T-helper 2 cell treated with Interferon-gamma antibody and Interleukin-4, amounts not matched to agents 5 μg/mL and 100 μg/mL, for 36 hours (primary cell): ENCODE results near the gene IL4.

ENCODE experiments used
- DNase-seq: peaks from one replicate; pipeline ENCODE4 v3.0.0; 2021; ENCODE audit warnings: low spot score
- H3K27ac Mint-ChIP-seq: one replicate; pipeline ENCODE4 v1.8.0; 2021; ENCODE audit warnings: mild to moderate bottlenecking, mixed read lengths
- H3K27me3 Mint-ChIP-seq: one replicate; pipeline ENCODE4 v1.8.0; 2021; ENCODE audit warnings: low read depth, mixed read lengths
- H3K36me3 Mint-ChIP-seq: one replicate; pipeline ENCODE4 v1.8.0; 2021; ENCODE audit warnings: low read depth, mixed read lengths
- H3K4me1 Mint-ChIP-seq: one replicate; pipeline ENCODE4 v1.8.0; 2021; ENCODE audit warnings: low read depth, mixed read lengths
- H3K4me3 Mint-ChIP-seq: one replicate; pipeline ENCODE4 v1.8.0; 2022; ENCODE audit warnings: mild to moderate bottlenecking, moderate library complexity, mixed read lengths
- H3K9me3 Mint-ChIP-seq: one replicate; pipeline ENCODE4 v1.8.0; 2021; ENCODE audit warnings: mixed read lengths

The IL4 gene

GRCh38 chr5:132674671-132675506 lies 1.1 kb downstream of the IL4 start:
- H3K36me3 Mint-ChIP-seq, result peaks cover 2% of the 10 kb centered on the region
- H3K4me3 Mint-ChIP-seq, result peak overlapping the region; percentile 74
- peaks cover 40% of the 10 kb centered on the region for H3K4me1 Mint-ChIP-seq
- peak; percentile 62 for DNase-seq
- no peaks in the 10 kb centered on the region for H3K27me3 Mint-ChIP-seq
- peaks cover 4% of the 10 kb centered on the region for H3K9me3 Mint-ChIP-seq
- H3K27ac Mint-ChIP-seq, result peak overlapping the region; percentile 94

DNA sequence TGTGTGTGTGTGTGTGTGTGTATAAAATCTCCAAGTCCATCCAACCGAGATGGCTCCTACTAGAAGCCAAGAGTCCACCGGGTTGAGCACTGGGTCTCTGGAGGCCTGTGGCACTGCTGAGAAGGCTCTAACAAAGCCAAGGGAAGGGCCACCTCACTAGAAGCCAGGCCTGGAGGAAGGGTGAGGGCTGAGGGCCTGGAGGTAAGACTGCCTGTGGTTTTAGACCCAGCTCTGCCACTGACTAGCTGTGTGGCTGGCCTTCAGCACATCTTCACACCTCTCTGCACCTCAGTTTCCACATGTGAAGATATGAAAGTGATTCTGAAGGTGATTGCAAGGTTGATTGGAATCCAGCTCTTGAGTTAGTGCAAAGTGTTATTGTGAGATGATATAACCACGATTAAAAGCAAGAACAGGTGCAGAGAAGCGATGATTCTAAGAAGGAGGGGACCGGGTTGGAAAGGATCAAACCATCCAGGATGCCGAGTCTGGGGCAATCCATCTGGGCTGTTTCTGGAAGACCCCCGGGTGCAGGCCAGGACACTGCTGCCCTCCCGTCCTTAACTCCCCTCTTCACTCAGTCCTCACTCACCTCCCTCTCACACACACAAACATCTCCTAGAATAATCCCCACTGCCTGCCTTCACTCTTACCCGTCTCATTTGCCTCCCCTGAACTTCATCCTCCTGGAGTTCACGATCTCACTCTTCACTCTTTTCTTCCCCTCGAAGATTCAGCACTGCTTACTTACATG lies 2.3 kb downstream of the IL4 start:
- Mint-ChIP-seq H3K27ac (peak overlapping the region; percentile 94), H3K36me3 (peaks cover 6% of the 10 kb centered on the region), H3K4me3 (peak overlapping the region; percentile 74), H3K4me1 (peaks cover 40% of the 10 kb centered on the region), H3K27me3 (no peaks in the 10 kb centered on the region), H3K9me3 (peaks cover 2% of the 10 kb centered on the region)
- DNase-seq, result no peak

DNA sequence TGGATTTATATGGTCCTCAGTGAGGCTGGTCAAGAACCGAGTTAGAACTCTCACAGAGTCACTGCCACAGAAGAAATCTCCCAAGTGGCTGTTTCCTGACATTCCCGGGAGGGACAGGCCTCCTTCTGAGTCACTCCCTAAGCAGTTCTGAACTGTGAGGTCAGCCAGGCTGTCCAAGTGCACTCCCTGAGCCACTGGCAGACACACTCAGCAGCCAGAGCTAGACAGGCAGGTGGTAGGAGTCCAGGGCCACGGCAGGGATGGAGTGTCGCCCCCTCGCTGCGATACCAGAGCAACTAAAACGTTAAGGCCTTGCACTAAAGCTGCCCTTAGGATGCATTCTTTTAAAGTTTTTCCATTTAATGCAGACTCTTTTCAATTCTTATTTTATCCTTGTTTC lies 3.4 kb downstream of the IL4 start:
- H3K27me3 Mint-ChIP-seq, result no peaks in the 10 kb centered on the region
- no peak for DNase-seq
- H3K9me3 Mint-ChIP-seq, result no peaks in the 10 kb centered on the region
- no peak overlapping the region for H3K4me3 Mint-ChIP-seq
- H3K36me3 Mint-ChIP-seq, result peaks cover 6% of the 10 kb centered on the region
- no peak overlapping the region for H3K27ac Mint-ChIP-seq
- peaks cover 40% of the 10 kb centered on the region for H3K4me1 Mint-ChIP-seq

DNA sequence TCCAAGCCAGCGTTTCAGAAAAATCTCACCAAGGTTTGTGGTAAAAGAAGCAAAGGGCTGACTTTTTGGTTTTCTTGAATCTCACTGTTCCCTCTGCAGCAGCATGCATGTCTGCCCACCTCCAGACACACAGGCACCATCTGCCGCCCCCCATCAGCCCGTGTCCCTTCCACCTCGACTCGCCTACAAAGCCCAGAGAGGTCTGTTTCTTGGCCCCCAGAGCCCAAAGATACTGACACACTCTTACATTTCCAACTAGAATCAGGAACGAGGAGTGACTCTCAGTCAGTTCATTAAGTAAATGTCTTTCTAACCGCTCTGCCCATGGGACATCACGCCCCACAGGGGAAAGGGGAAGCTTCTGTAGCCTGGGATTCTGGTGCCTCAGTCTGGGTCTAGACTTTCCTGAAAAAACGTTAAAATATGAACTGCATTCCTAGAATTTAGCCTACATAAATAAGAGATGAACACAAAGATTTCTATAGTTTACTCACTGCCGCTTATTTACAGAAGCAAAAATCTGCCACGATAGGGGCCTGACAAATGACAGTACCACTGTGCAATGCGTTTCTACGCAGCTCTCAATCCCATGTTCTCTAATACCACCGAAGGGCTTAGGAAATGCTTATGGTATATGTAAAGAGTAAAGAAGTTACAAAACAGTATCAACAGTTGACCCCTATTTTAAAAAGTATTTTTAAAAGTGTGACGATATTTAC lies 4.1 kb downstream of the IL4 start:
- DNase-seq, result no peak
- Mint-ChIP-seq H3K4me3 (no peak overlapping the region), H3K27me3 (no peaks in the 10 kb centered on the region), H3K9me3 (no peaks in the 10 kb centered on the region), H3K36me3 (peaks cover 6% of the 10 kb centered on the region), H3K27ac (no peak overlapping the region), H3K4me1 (peaks cover 40% of the 10 kb centered on the region)

GRCh38 chr5:132678735-132679134 lies 4.9 kb downstream of the IL4 start:
- H3K4me1 Mint-ChIP-seq, result peaks cover 37% of the 10 kb centered on the region
- H3K27me3 Mint-ChIP-seq, result no peaks in the 10 kb centered on the region
- no peak for DNase-seq
- H3K9me3 Mint-ChIP-seq, result no peaks in the 10 kb centered on the region
- H3K36me3 Mint-ChIP-seq, result peaks cover 8% of the 10 kb centered on the region
- no peak overlapping the region for H3K4me3 Mint-ChIP-seq
- H3K27ac Mint-ChIP-seq, result no peak overlapping the region

DNA sequence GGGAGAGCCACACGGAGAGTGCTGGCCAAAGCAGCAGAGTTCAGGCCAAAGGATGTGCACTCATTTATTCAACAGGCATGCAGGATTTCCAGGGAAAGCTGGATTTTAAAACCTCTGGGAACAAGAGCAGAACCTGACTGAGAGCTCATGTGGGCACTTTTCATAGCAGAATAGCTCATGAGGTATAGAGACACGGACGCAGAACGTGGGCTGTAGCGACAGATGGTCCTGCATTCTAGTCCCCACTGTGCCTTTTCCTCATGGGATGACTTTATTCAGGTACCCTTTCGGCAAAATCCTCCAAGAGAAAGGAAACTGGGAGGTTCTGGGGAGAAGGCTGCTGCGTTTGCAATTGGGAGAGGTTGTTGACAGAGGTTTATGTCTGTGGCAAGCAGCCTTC lies 5.4 kb downstream of the IL4 start:
- DNase-seq, result no peak
- Mint-ChIP-seq H3K27me3 (no peaks in the 10 kb centered on the region), H3K36me3 (peaks cover 8% of the 10 kb centered on the region), H3K27ac (no peak overlapping the region), H3K4me1 (peaks cover 32% of the 10 kb centered on the region), H3K4me3 (no peak overlapping the region), H3K9me3 (no peaks in the 10 kb centered on the region)

DNA sequence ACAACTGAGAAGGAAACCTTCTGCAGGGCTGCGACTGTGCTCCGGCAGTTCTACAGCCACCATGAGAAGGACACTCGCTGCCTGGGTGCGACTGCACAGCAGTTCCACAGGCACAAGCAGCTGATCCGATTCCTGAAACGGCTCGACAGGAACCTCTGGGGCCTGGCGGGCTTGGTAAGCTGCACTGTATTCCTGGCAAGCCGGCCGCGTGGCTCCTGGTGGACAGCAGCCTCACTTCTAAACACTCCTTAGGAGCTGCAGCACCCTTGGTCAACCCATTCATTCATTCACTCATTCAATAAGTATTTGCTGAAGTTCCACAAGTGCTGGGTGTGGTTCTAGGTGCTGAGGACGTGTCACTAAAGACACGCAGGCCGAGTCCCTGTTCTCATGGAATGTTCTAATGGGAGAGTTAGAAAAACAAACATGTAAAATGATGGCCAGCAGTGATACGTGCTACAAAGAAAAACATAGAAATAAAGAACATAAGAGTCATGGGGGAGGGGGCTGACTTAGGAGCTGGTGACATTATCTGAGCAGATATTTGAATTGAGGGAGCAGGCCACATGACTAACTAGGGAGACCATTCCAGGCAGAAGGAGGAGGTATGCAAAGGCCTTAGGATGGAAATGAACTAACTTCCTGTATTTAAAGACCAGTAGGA lies 6.1 kb downstream of the IL4 start:
- H3K9me3 Mint-ChIP-seq, result no peaks in the 10 kb centered on the region
- H3K36me3 Mint-ChIP-seq, result peaks cover 9% of the 10 kb centered on the region
- no peak for DNase-seq
- no peak overlapping the region for H3K4me3 Mint-ChIP-seq
- H3K27ac Mint-ChIP-seq, result no peak overlapping the region
- peaks cover 32% of the 10 kb centered on the region for H3K4me1 Mint-ChIP-seq
- no peaks in the 10 kb centered on the region for H3K27me3 Mint-ChIP-seq

- Mint-ChIP-seq H3K4me3 (no peak overlapping the region), H3K27ac (no peak overlapping the region), H3K9me3 (no peaks in the 10 kb centered on the region), H3K4me1 (peaks cover 27% of the 10 kb centered on the region), H3K36me3 (peaks cover 11% of the 10 kb centered on the region), H3K27me3 (no peaks in the 10 kb centered on the region)
- no peak for DNase-seq
Observed at GRCh38 chr5:132680780-132681475, 7.1 kb downstream of the IL4 start.

DNA sequence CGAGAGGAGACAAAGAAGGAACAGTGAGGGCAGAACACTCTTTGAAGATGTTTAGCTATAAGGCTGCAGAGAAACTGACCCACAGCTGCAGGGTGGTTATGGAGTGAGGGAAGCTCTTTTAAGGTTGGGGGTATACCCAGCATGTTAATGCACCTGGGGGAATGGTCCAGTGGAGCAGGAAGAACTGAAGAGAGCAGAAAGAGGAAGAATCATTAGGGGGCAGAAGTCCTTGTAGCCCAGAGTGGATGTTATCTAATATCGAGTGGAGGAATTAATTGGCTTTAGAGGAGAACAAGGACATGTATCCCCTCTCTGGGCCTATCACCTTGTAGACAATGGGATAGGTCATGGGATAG lies 7.7 kb downstream of the IL4 start:
- Mint-ChIP-seq H3K27ac (no peak overlapping the region), H3K9me3 (no peaks in the 10 kb centered on the region), H3K4me1 (peaks cover 23% of the 10 kb centered on the region), H3K36me3 (peaks cover 11% of the 10 kb centered on the region), H3K4me3 (no peak overlapping the region), H3K27me3 (no peaks in the 10 kb centered on the region)
- no peak for DNase-seq

DNA sequence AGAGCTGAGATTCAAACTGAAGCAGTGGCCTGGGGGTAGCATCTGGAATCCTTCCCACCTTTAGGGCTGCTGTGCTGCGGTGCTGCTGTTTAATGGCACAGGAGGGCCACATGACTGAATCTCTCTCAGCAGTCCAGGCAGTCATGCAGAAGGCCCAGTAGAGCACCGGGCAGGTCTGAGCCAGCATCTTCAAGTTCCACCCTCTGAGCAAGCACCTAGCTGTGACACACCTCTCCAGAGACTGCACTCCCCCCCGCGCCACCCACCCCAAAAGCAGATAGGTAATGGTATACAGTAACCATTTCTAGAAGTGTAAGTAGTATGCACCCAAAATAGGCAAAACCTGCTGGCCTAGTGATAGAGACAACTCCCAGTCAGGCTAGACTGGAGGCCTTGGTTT lies 8.2 kb downstream of the IL4 start:
- no peak for DNase-seq
- Mint-ChIP-seq H3K27ac (no peak overlapping the region), H3K9me3 (no peaks in the 10 kb centered on the region), H3K36me3 (peaks cover 11% of the 10 kb centered on the region), H3K4me3 (no peak overlapping the region), H3K27me3 (no peaks in the 10 kb centered on the region), H3K4me1 (peaks cover 18% of the 10 kb centered on the region)

DNA sequence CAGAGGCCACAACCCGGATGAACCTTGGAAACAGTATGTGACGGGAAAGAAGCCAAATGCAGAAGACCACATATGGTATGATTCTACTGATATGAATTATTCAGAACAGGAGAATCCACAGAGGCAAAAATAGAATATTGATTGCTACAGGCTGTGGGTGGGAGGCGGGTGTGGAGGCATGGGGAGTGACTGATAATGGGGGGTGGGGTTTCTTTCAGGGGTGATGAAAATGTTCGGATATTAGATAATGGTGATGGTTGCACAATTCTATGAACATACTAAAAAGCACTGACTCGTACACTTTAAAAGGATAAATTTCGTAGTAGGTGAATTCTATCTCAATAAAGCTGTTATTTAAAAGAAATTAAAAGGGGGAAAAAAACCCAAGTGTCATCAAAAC lies 10.7 kb downstream of the IL4 start:
- peaks cover 17% of the 10 kb centered on the region for H3K36me3 Mint-ChIP-seq
- peaks cover 36% of the 10 kb centered on the region for H3K4me1 Mint-ChIP-seq

DNA sequence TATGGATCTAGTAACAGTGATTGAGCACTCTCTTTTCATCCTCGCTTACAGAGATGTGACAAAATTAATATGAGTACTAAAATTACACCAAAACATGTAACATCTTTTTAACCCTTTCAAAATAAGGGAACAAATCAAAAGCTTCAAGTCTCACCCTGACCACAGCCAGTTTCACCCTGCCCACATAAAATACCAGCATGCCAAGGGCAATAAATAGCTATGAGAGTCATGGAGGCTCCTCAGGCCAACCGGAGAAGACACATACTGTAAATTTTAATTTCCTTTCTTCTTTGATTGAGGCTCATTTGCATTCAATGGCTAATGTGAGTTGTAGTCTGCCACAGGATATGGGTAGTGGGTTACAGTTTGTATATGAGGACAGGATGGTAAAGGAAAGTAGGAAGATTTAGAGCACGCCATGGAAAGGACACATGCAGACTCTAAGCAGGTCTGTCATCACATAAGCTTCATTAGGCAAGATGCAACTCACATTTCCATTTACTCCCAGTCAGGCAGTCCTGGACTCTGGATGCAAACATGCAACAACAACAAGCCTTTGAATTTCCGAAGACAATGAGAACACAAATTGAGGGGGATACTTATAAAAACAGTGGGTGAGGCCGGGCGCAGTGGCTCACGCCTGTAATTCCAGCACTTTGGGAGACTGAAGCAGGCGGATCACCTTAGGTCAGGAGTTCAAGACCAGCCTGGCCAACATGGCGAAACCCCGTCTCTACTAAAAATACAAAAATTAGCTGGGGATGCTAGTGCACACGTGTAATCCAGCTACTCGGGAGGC lies 11.3 kb downstream of the IL4 start:
- Mint-ChIP-seq H3K9me3 (no peaks in the 10 kb centered on the region), H3K4me1 (peaks cover 36% of the 10 kb centered on the region), H3K27me3 (no peaks in the 10 kb centered on the region), H3K4me3 (no peak overlapping the region), H3K36me3 (peaks cover 15% of the 10 kb centered on the region), H3K27ac (no peak overlapping the region)
- no peak for DNase-seq

More for the DNA sequence above, 10.7 kb downstream of the IL4 start:
- no peaks in the 10 kb centered on the region for H3K9me3 Mint-ChIP-seq
- H3K27me3 Mint-ChIP-seq, result no peaks in the 10 kb centered on the region
- H3K4me3 Mint-ChIP-seq, result no peak overlapping the region
- no peak for DNase-seq
- H3K27ac Mint-ChIP-seq, result no peak overlapping the region

GRCh38 chr5:132686193-132686592 lies 12.4 kb downstream of the IL4 start:
- H3K4me3 Mint-ChIP-seq, result no peak overlapping the region
- H3K27me3 Mint-ChIP-seq, result no peaks in the 10 kb centered on the region
- H3K27ac Mint-ChIP-seq, result no peak overlapping the region
- no peak for DNase-seq
- H3K9me3 Mint-ChIP-seq, result no peaks in the 10 kb centered on the region
- peaks cover 13% of the 10 kb centered on the region for H3K36me3 Mint-ChIP-seq
- peaks cover 36% of the 10 kb centered on the region for H3K4me1 Mint-ChIP-seq
